Measurements from ENCODE around the gene FRMD4B.

Gene FRMD4B

GRCh38 chr3:69304396-69304795 lies 81.5 kb downstream of the FRMD4B start:
- Histone ChIP-seq H4K20me1 (ENCODE audit: insufficient read depth, low read length) (no peaks in the 10 kb centered on the region), H3K9me2 (ENCODE audit: low read depth, low read length) (no peaks in the 10 kb centered on the region), H3K4me1 (ENCODE audit: insufficient read depth, low read length, severe bottlenecking) (no peaks in the 10 kb centered on the region), H3K27me3 (ENCODE audit: insufficient read depth, low read length) (no peaks in the 10 kb centered on the region), H3K9ac (ENCODE audit: low read length) (no peak overlapping the region), H3K36me3 (ENCODE audit: insufficient read depth, low read length) (no peaks in the 10 kb centered on the region; the same call in 1 of the 2 replicates), H2AFZ (ENCODE audit: low read length) (no peak overlapping the region), H3K9me3 (ENCODE audit: low read length) (peaks cover 4% of the 10 kb centered on the region; the same call in 1 of the 2 replicates), H3F3A (ENCODE audit: insufficient read depth, low read length) (no peaks in the 10 kb centered on the region), H3K79me2 (ENCODE audit: insufficient read depth, low read length) (no peaks in the 10 kb centered on the region), H3K27ac (ENCODE audit: low read depth, low read length, poor library complexity, severe bottlenecking) (no peak overlapping the region), H3K4me2 (ENCODE audit: low read length) (no peak overlapping the region), H3K4me3 (ENCODE audit: low read depth, low read length, poor library complexity, severe bottlenecking) (no peak overlapping the region)
- TF ChIP-seq EZH2 (IDR thresholded peaks at IDR 0.05; ENCODE audit: borderline replicate concordance, low read length): no peak

DNA sequence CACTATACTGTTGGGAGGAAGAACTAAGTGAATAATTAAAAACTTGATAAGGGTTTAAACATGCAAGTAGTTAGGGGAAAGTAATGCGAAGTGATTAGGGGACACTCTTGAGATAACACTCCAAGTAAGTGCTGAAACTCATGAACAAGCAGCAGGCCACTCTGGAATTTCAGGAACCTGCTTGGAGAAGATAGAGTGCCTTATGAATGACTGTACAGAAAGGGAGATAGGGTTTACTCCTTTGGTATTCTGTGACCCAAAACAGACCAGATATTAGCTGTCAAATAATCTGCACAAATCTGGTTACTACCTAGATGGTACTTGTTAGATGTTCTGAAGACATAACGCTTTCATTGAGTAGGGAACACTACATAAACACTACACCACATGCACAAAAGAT lies 85.6 kb downstream of the FRMD4B start:
- Histone ChIP-seq H2AFZ (ENCODE audit: low read length) (no peak overlapping the region), H3K36me3 (ENCODE audit: insufficient read depth, low read length) (no peaks in the 10 kb centered on the region), H3F3A (ENCODE audit: insufficient read depth, low read length) (no peaks in the 10 kb centered on the region), H4K20me1 (ENCODE audit: insufficient read depth, low read length) (no peaks in the 10 kb centered on the region), H3K4me2 (ENCODE audit: low read length) (no peak overlapping the region), H3K27me3 (ENCODE audit: insufficient read depth, low read length) (no peaks in the 10 kb centered on the region), H3K9ac (ENCODE audit: low read length) (no peak overlapping the region), H3K4me3 (ENCODE audit: low read depth, low read length, poor library complexity, severe bottlenecking) (no peak overlapping the region), H3K27ac (ENCODE audit: low read depth, low read length, poor library complexity, severe bottlenecking) (no peak overlapping the region), H3K79me2 (ENCODE audit: insufficient read depth, low read length) (no peaks in the 10 kb centered on the region), H3K9me2 (ENCODE audit: low read depth, low read length) (no peaks in the 10 kb centered on the region), H3K4me1 (ENCODE audit: insufficient read depth, low read length, severe bottlenecking) (no peaks in the 10 kb centered on the region), H3K9me3 (ENCODE audit: low read length) (no peaks in the 10 kb centered on the region)
- TF ChIP-seq EZH2 (IDR thresholded peaks at IDR 0.05; ENCODE audit: borderline replicate concordance, low read length) (no peak), CTCF (IDR thresholded peaks at IDR 0.05; ENCODE audit: low read length) (no peak)

- H3K4me3 ChIP-seq (ENCODE audit: low read depth, low read length, poor library complexity, severe bottlenecking): no peak overlapping the region
- H3K4me2 ChIP-seq (ENCODE audit: low read length): no peak overlapping the region
- H3K36me3 ChIP-seq (ENCODE audit: insufficient read depth, low read length): no peaks in the 10 kb centered on the region
- no peak overlapping the region for H3K9ac ChIP-seq (ENCODE audit: low read length)
- no peak overlapping the region for H2AFZ ChIP-seq (ENCODE audit: low read length)
- H4K20me1 ChIP-seq (ENCODE audit: insufficient read depth, low read length): no peaks in the 10 kb centered on the region
- H3K79me2 ChIP-seq (ENCODE audit: insufficient read depth, low read length): no peaks in the 10 kb centered on the region
- H3K27ac ChIP-seq (ENCODE audit: low read depth, low read length, poor library complexity, severe bottlenecking): no peak overlapping the region
- no peaks in the 10 kb centered on the region for H3K4me1 ChIP-seq (ENCODE audit: insufficient read depth, low read length, severe bottlenecking)
- TF ChIP-seq CTCF (IDR thresholded peaks at IDR 0.05; ENCODE audit: low read length) (no peak), EZH2 (IDR thresholded peaks at IDR 0.05; ENCODE audit: borderline replicate concordance, low read length) (no peak)
- no peaks in the 10 kb centered on the region for H3F3A ChIP-seq (ENCODE audit: insufficient read depth, low read length)
- no peaks in the 10 kb centered on the region for H3K9me3 ChIP-seq (ENCODE audit: low read length)
- no peaks in the 10 kb centered on the region for H3K27me3 ChIP-seq (ENCODE audit: insufficient read depth, low read length)
- H3K9me2 ChIP-seq (ENCODE audit: low read depth, low read length): no peaks in the 10 kb centered on the region
These were observed 86.5 kb downstream of the FRMD4B start for GRCh38 chr3:69299344-69299743.

DNA sequence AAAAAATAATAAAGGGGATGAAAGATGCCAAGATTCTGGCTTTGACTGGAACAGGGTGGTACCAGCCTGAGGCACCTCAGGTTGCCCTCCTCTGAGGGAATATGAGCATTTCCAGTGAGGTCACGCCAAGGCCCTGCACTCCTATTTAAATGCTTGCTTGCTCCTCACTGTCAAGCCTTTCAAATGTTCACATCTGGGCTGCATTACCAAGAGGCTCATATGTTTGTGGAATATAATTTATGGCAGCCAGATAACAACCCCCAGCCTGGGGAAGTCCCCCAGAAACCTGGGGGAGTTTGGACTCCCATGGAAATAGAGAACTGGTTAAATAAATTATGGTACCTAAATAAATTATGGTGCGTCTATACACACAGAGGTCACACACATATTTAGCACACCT lies 88.4 kb downstream of the FRMD4B start:
- H3K79me2 ChIP-seq (ENCODE audit: insufficient read depth, low read length): no peaks in the 10 kb centered on the region
- no peak overlapping the region for H2AFZ ChIP-seq (ENCODE audit: low read length)
- H3K9ac ChIP-seq (ENCODE audit: low read length): no peak overlapping the region
- H3K4me2 ChIP-seq (ENCODE audit: low read length): no peak overlapping the region
- H3K4me3 ChIP-seq (ENCODE audit: low read depth, low read length, poor library complexity, severe bottlenecking): no peak overlapping the region
- H3K9me2 ChIP-seq (ENCODE audit: low read depth, low read length): no peaks in the 10 kb centered on the region
- H3K9me3 ChIP-seq (ENCODE audit: low read length): no peaks in the 10 kb centered on the region
- no peak for TF ChIP-seq CTCF (IDR thresholded peaks at IDR 0.05; ENCODE audit: low read length)
- TF ChIP-seq EZH2 (IDR thresholded peaks at IDR 0.05; ENCODE audit: borderline replicate concordance, low read length): no peak
- no peaks in the 10 kb centered on the region for H4K20me1 ChIP-seq (ENCODE audit: insufficient read depth, low read length)
- H3K4me1 ChIP-seq (ENCODE audit: insufficient read depth, low read length, severe bottlenecking): no peaks in the 10 kb centered on the region
- no peaks in the 10 kb centered on the region for H3F3A ChIP-seq (ENCODE audit: insufficient read depth, low read length)
- H3K36me3 ChIP-seq (ENCODE audit: insufficient read depth, low read length): no peaks in the 10 kb centered on the region
- H3K27ac ChIP-seq (ENCODE audit: low read depth, low read length, poor library complexity, severe bottlenecking): no peak overlapping the region
- no peaks in the 10 kb centered on the region for H3K27me3 ChIP-seq (ENCODE audit: insufficient read depth, low read length)

Measured in OCI-LY1 (cell line).